ENCODE data around the gene TOX3. TPM values are rescaled to one million over a fixed set of nuclear protein-coding genes. Genes with fewer than 3 reads are reported as not detected.

The TOX3 gene
- total and polyA plus RNA-seq, 2 of the 8 experiments (the other 6 are each of a cell fraction or from before 2014, with no cell fraction given) = 16.7 to 31.2 TPM

DNA sequence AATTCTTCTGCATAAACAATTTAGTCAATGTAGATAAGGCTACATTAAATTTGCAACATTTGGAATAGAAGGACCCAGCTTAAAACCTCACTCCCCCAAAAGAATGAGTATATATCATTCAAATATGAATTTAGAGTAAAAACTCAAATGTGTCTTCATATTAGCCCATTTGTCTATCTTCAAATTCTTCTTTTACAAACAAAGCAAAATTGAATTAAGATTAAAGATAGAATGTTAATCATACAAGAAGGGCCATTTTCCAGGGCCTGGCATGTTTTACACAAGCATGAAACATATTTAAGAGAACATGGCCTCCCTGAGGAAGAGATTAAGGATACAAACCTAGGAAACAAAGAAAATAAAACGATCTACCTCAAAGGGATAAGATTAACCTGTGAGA, 8.4 kb downstream of the TOX3 start:
- H3K14ac ChIP-seq (ENCODE audit: insufficient read length) = no peak overlapping the region
- POLR2A ChIA-PET (ENCODE audit: partially characterized antibody) = no interaction called here
- no peak overlapping the region for H3K4me2 ChIP-seq (ENCODE audit: insufficient read depth in 1 of 2, low read depth in 2 of 2, low read length in 2 of 2)
- no peak overlapping the region for H3K4me3 ChIP-seq (ENCODE audit: extremely low read depth in 1 of 4, insufficient read depth in 2 of 4, low read depth in 3 of 4, low read length in 4 of 4)
- no peak overlapping the region for H4K5ac ChIP-seq (ENCODE audit: insufficient read length, low read depth, low read length)
- no peak overlapping the region for H3K18ac ChIP-seq (ENCODE audit: extremely low read depth, low read length)
- H3K27me3 ChIP-seq (replicated peaks in 1 of 4; ENCODE audit: control insufficient read depth in 3 of 4, extremely low read depth in 1 of 4, insufficient read depth in 3 of 4, low read length in 3 of 4) = no peaks in the 10 kb centered on the region
- no peak overlapping the region for H4K91ac ChIP-seq (replicated peaks; ENCODE audit: insufficient read length, low read length)
- 87% methylated on average over 1 of the region's 1 CpG; no CpG with 5 or more reads in 1 of the 2 experiments for WGBS, 2 experiments (ENCODE audit: extremely low coverage in 1 of 2, insufficient coverage in 1 of 2, insufficient read length in 1 of 2, insufficient replicate concordance in 2 of 2, low coverage in 1 of 2, low lambda C conversion rate in 2 of 2, missing lambda C conversion rate in 1 of 2)
- H3K4me1 ChIP-seq (replicated peaks in 1 of 4; ENCODE audit: control insufficient read depth in 3 of 4, insufficient read depth in 4 of 4, low read length in 3 of 4) = peaks cover 0 to 8% (median 2%) of the 10 kb centered on the region in 4 experiments; a peak in 2 of 7 replicates
- no peak overlapping the region for H2BK12ac ChIP-seq (ENCODE audit: low read depth, low read length)
- H3K79me1 ChIP-seq (ENCODE audit: low read depth, low read length) = peaks cover 8% of the 10 kb centered on the region
- DNase-seq (ENCODE audit: low read depth in 1 of 2, low spot score in 2 of 2) (no peak), FAIRE-seq (no peak)
- no peaks in the 10 kb centered on the region for H3K23me2 ChIP-seq (ENCODE audit: low read depth, low read length)
- H3K79me2 ChIP-seq (ENCODE audit: control insufficient read depth in 1 of 2, insufficient read depth in 2 of 2, low read length in 2 of 2) = peaks cover 32 to 99% of the 10 kb centered on the region in 2 experiments; a peak in 3 of 4 replicates
- H4K20me1 ChIP-seq (replicated peaks in 1 of 2; ENCODE audit: control insufficient read depth in 1 of 2, insufficient read depth in 2 of 2, low read length in 2 of 2) = peaks cover 0 to 4% of the 10 kb centered on the region in 2 experiments
- H3K36me3 ChIP-seq (ENCODE audit: control insufficient read depth in 2 of 4, insufficient read depth in 4 of 4, low read length in 3 of 4) = peaks cover 0 to 17% (median 2%) of the 10 kb centered on the region in 4 experiments; a peak in 3 of 8 replicates
- no peak overlapping the region for H3K4ac ChIP-seq (replicated peaks; ENCODE audit: insufficient read length, low read depth, low read length)
- H4K8ac ChIP-seq (ENCODE audit: extremely low read depth, insufficient read depth, low read length) = no peak overlapping the region
- no peak for TF ChIP-seq CEBPB (IDR thresholded peaks at IDR 0.05; ENCODE audit: low read depth, low read length)
- no peak for TF ChIP-seq NRF1 (IDR thresholded peaks at IDR 0.05; ENCODE audit: low read depth, low read length)
- no peak for TF ChIP-seq EP300 (IDR thresholded peaks at IDR 0.05; ENCODE audit: borderline replicate concordance in 1 of 2, low read depth in 2 of 2, low read length in 2 of 2)
- no peak for TF ChIP-seq TAF7 (optimal IDR thresholded peaks at IDR 0.05; ENCODE audit: borderline replicate concordance, low read depth, low read length)
- no peak for TF ChIP-seq SP1 (IDR thresholded peaks at IDR 0.05; ENCODE audit: low read depth, low read length)
- TF ChIP-seq SAP30 (IDR thresholded peaks at IDR 0.05; ENCODE audit: insufficient read depth, insufficient replicate concordance, low read length) = no peak
- TF ChIP-seq SP4 (IDR thresholded peaks at IDR 0.05; ENCODE audit: low read length) = no peak
- CTCF ChIA-PET (ENCODE audit: partially characterized antibody) = interaction anchor here (0.6 to 2.3 kb wide), 3 partner anchors 9 to 10 kb away, joined by 5 to 12 read pairs (median 5); no protein-coding TSS in a partner anchor
- no peak overlapping the region for H3K23ac ChIP-seq (ENCODE audit: insufficient read length)
- H3K9ac ChIP-seq (replicated peaks in 1 of 4; ENCODE audit: extremely low read depth in 1 of 4, low read depth in 3 of 4, low read length in 3 of 4) = no peak overlapping the region
- no peak overlapping the region for H2BK20ac ChIP-seq (ENCODE audit: low read length)
- H3K27ac ChIP-seq (ENCODE audit: low read depth, low read length) = no peak overlapping the region
- no peak overlapping the region for H2AK5ac ChIP-seq (ENCODE audit: low read depth, low read length)
- H2BK15ac ChIP-seq (ENCODE audit: low read length) = no peak overlapping the region
- no peak overlapping the region for H2BK5ac ChIP-seq (ENCODE audit: low read depth, low read length)
- no peak overlapping the region for H2BK120ac ChIP-seq (replicated peaks; ENCODE audit: low read depth, low read length)
- no peak overlapping the region for H2AFZ ChIP-seq (ENCODE audit: low read length)
- no peak overlapping the region for H3K56ac ChIP-seq (replicated peaks; ENCODE audit: insufficient read length, low read depth, low read length)
- H3K9me3 ChIP-seq (ENCODE audit: insufficient read depth in 2 of 2, low read depth in 1 of 2, low read length in 1 of 2) = no peaks in the 10 kb centered on the region

All from H1 (cell line).